Large intestine (tissue), 3 donors: ENCODE measurements around the gene CALML3. TPM values are rescaled to one million over a fixed set of nuclear protein-coding genes. Genes with fewer than 3 reads are reported as not detected.

ENCODE experiments used
- DNase-seq, 2 donors: peaks; one replicate each; pipeline versions ENCODE4 v3.0.0 to v3.0.0-alpha.2; 2013
- H3K27ac ChIP-seq: one replicate; pipeline ENCODE4 v1.5.1; 2013; ENCODE audit warnings: low read length
- H3K27me3 ChIP-seq: 2 replicates; pipeline ENCODE4 v1.6.1; 2013; ENCODE audit warnings: low read length; ENCODE audit not compliant: control insufficient read depth, insufficient read depth
- H3K36me3 ChIP-seq: 2 replicates; pipeline ENCODE4 v1.6.1; 2013; ENCODE audit warnings: low read length; ENCODE audit not compliant: control insufficient read depth, insufficient read depth
- H3K4me1 ChIP-seq: one replicate; pipeline ENCODE4 v1.6.1; 2013; ENCODE audit warnings: low read length; ENCODE audit not compliant: control insufficient read depth, insufficient read depth
- H3K4me3 ChIP-seq: one replicate; pipeline ENCODE4 v1.5.1; 2013; ENCODE audit warnings: low read length
- H3K9me3 ChIP-seq: one replicate; pipeline ENCODE4 v1.6.1; 2013; ENCODE audit warnings: mild to moderate bottlenecking, low read depth, low read length, moderate library complexity; ENCODE audit not compliant: control insufficient read depth
- WGBS: methylation state at CpG from one replicate; pipeline ENCODE4 v1.1.5; 2013; ENCODE audit warnings: low lambda C conversion rate; ENCODE audit not compliant: insufficient coverage; 5-methylcytosine and 5-hydroxymethylcytosine counted together
- polyA plus RNA-seq: library from polyadenylated mRNA; unstranded; fragments of 120-200 nt; gene quantifications from one replicate; pipeline ENCODE4 v1.2.1, GENCODE V29; 2013

The CALML3 gene
- polyA plus RNA-seq, 1 donor, result 0.09 TPM

DNA sequence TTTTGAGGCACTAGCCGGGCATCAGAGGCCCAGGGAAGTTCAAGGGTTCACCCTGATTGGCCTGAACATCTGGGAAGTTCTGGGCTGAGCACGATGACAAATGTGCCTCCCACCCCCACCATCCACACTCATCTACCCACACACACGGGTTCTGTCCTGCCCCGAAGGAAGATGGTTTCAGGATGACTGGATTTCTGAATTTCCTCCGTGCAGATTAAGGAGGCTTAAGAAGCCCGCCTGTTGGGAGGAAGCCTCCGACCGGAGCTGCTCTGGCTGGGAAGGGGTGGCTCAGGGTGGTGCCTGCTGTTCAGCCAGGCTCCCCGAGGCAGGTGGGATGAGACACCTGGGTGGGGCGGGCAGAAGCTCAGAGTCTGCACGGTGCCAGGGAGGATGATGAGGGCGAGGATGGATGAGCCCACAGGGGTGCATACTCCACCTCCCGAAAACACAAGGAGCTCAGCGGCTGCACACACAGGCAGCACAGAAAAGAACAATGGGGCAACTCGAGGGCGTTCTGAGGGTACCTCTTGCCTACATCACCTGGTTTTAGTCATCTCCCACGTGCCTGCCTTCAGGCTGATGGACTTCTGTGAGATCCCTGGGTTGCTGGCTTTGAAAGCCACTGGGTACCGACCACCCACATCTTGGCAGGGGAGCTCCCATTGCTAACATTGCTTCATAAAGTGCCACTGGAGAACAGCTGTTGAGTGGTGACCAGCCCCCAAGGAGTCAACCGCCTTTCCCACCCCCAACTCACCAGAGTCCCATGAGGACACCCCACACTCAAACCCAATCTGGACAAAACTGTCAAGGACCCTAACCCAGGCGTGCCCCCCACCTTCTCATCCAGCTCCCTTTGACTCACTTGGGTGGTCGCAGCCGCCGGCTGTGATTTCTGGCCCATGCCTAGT is 41.2 kb downstream of the CALML3 start:
- H3K27me3 ChIP-seq, result no peaks in the 10 kb centered on the region
- peaks cover 21% of the 10 kb centered on the region for H3K4me1 ChIP-seq
- no peak for DNase-seq
- H3K9me3 ChIP-seq, result peaks cover 5% of the 10 kb centered on the region
- no peak overlapping the region for H3K27ac ChIP-seq
- no CpG with 5 or more reads among the region's 23 CpGs for WGBS
- H3K4me3 ChIP-seq, result no peak overlapping the region
- no peaks in the 10 kb centered on the region for H3K36me3 ChIP-seq

DNA sequence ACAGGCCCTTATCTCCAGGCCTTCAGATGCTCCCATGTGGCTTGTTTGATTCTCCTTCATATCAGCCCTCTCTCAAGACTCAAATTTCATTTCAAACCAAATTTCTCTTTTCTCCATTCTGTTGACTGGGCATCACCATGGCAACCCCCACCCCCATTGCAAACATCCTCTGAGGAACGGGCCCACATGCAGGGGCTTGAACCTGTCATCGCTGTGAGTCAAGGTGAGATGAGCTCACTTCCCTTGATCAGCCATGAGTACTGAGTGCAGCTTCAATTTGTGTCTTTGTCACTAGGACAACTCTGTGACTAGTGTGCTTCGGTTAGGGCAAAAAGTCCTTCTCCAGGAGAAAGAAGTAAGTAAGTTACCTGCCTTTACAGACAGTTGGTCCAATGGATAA is 41.9 kb downstream of the CALML3 start:
- DNase-seq, result no peak
- H3K4me3 ChIP-seq, result no peak overlapping the region
- no peaks in the 10 kb centered on the region for H3K27me3 ChIP-seq
- H3K27ac ChIP-seq, result no peak overlapping the region
- H3K9me3 ChIP-seq, result peaks cover 3% of the 10 kb centered on the region
- no peaks in the 10 kb centered on the region for H3K36me3 ChIP-seq
- no CpG with 5 or more reads among the region's 3 CpGs for WGBS
- peaks cover 28% of the 10 kb centered on the region for H3K4me1 ChIP-seq

DNA sequence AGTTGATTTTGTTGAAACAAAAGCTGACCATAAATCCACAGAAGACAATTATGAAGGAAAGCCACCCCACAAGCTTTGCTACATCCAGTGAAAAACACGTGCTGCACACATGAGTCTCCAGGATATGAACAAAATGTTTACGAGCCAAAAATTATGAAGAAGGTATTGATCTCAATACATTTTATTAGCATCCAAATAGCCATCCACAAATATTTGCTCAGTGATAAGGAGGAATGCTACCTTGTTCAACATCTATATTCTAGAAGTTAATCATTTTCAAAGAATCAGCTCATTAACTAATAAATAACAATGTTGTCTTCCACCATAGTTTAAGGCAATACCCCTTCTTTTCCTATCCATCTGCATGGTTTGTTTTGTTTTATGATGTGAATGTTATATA is 42.7 kb downstream of the CALML3 start:
- Histone ChIP-seq H3K27me3 (no peaks in the 10 kb centered on the region), H3K36me3 (no peaks in the 10 kb centered on the region), H3K4me3 (no peak overlapping the region), H3K9me3 (peaks cover 5% of the 10 kb centered on the region), H3K27ac (peak overlapping the region; percentile 3), H3K4me1 (peaks cover 37% of the 10 kb centered on the region)
- WGBS, result no CpG with 5 or more reads among the region's 2 CpGs
- DNase-seq, result no peak

DNA sequence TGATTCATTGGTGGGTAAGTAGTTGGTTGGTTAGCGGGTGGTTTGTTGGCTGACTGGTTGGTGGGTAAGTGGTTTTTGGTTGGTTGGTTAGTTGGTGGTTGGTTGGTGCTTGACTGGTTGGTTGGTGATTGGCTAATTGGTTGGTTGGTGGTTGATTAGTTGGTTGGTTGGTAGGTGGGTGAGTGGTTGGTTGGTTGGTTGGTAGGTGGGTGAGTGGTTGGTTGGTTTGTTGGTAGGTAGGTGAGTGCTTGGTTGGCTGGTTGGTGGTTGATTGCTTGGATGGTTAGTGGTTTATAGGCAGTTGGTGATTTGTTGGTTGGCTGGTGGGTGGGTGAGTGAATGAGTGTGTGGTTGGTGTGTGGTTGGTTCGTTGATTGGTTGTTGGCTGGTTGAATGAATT is 44.2 kb downstream of the CALML3 start:
- H3K27ac ChIP-seq, result no peak overlapping the region
- peaks cover 5% of the 10 kb centered on the region for H3K9me3 ChIP-seq
- H3K27me3 ChIP-seq, result no peaks in the 10 kb centered on the region
- no peak overlapping the region for H3K4me3 ChIP-seq
- no peaks in the 10 kb centered on the region for H3K36me3 ChIP-seq
- peaks cover 38% of the 10 kb centered on the region for H3K4me1 ChIP-seq
- no peak for DNase-seq
- no CpG with 5 or more reads among the region's 2 CpGs for WGBS

DNA sequence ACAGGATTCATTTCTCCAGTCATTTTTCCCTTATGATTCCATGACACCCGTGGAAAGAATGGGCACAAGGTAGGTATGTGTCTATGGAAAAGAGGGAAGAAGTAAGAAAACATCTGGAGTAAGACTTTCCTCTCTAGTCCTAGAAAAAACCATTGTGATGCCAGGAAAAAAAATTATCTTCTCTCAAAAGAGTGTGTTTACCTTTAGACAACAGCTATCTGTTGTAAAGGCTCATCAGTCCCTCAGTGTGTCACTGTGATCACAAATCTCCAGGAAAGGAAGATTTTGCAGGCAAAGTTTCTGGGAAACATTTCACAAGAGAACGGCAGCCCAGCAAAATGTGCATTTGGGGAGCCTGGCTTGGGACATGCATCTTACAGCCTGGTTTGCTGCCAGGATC is 44.8 kb downstream of the CALML3 start:
- Histone ChIP-seq H3K36me3 (no peaks in the 10 kb centered on the region), H3K27ac (no peak overlapping the region), H3K9me3 (peaks cover 5% of the 10 kb centered on the region), H3K4me1 (peaks cover 38% of the 10 kb centered on the region), H3K27me3 (no peaks in the 10 kb centered on the region), H3K4me3 (no peak overlapping the region)
- 100% methylated on average over 1 of the region's 2 CpGs for WGBS
- no peak for DNase-seq

DNA sequence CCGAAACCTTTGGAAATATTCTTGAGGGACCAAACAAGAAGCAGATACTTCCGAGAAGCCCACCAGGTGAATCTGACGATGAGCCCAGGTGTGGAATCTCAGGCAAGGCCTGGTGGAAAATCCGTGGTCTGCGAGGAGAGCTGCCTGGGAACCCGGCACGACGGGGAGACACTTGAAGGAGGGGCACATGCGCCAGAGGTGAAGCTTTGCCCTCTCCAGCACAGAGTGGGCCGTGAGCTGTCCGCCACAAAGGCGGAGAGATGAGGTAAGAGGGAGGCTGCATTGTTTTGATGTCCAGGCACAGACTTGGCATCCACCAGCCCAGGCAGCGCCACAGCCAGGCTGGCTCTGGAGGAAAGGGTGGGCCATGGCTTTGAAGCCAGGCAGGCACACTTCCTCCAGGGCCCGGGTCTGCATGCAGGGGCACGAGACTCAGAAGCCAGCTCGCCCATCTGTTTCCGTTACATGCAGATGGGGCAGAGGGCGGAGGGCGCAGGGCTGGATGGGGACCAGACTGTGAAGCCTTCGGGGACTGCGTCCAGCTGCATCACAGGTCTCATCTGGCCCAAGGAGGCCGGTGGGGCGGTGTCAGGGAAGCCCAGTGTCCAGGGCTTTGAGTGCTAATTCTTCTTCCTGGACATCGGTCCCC is 45.4 kb downstream of the CALML3 start:
- no CpG with 5 or more reads among the region's 24 CpGs for WGBS

DNA sequence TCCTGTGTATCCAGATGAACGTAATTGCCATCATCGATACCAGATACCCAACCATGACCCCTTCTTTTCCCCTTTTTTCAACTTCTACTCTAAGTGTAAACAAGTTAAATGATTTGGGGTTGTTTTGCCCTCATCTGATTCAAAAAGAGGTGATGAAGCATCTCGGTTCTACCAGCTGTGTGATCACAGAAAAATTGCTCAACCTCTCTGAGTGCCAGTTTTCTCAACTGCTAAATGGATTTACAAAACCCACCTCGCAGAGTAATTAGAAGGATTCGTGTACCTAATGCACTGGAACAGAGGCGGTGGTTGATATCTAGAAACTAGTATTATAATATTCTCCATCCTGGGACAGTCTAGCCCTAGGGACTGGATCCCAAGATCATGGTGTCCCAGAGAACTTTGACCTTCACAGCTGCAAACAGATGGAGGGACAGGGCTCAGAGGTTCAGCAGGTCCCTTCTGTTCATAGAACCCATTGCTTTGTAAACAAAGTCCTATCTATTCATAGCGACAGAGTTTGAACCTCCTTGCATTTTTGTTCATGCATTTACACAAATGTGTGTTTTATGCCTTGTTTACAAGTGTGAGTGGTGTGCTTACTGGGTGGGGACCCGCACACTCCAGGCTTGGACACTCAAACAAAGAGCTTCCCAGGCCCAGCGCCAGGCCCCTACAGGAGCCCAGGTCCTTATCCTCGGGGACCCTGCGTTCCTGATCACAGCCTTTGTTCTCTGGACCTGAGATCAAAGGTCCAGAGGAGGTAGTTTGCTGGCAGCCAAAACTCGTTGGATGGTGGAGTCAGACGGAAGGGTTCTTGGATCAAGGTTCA is 46.4 kb downstream of the CALML3 start:
- Histone ChIP-seq H3K27ac (peak overlapping the region; percentile 39), H3K4me1 (peaks cover 48% of the 10 kb centered on the region), H3K36me3 (no peaks in the 10 kb centered on the region), H3K9me3 (peaks cover 5% of the 10 kb centered on the region), H3K27me3 (no peaks in the 10 kb centered on the region), H3K4me3 (no peak overlapping the region)
- WGBS, result 100% methylated on average over 2 of the region's 13 CpGs
- DNase-seq, result peak; percentile 59 to 83

More for the DNA sequence above, 45.4 kb downstream of the CALML3 start:
- Histone ChIP-seq H3K4me1 (peaks cover 40% of the 10 kb centered on the region), H3K4me3 (no peak overlapping the region), H3K27me3 (no peaks in the 10 kb centered on the region), H3K9me3 (peaks cover 5% of the 10 kb centered on the region), H3K36me3 (no peaks in the 10 kb centered on the region), H3K27ac (no peak overlapping the region)
- no peak for DNase-seq

DNA sequence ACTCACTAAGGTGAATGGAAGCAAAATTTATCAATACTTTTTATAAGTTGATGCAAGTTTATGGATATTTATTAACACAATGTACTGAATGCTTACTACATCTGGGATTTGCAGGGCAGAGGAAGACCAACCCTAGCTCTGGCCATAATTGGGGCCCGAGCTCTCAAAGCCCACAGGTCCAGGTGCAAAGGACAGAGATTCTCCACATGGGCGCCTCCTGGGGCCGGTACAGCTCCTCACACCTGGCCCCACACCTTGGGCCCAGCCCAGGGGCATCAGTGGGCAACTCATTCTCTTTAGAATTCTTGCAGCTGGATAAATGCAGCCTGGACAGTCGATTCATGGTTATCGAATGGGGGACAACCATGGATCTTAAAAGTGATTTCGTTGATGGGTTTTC is 47.1 kb downstream of the CALML3 start:
- Histone ChIP-seq H3K4me1 (peaks cover 55% of the 10 kb centered on the region), H3K9me3 (peaks cover 5% of the 10 kb centered on the region), H3K27ac (peak overlapping the region; percentile 39), H3K27me3 (no peaks in the 10 kb centered on the region), H3K36me3 (no peaks in the 10 kb centered on the region), H3K4me3 (no peak overlapping the region)
- no CpG with 5 or more reads among the region's 6 CpGs for WGBS
- no peak for DNase-seq

DNA sequence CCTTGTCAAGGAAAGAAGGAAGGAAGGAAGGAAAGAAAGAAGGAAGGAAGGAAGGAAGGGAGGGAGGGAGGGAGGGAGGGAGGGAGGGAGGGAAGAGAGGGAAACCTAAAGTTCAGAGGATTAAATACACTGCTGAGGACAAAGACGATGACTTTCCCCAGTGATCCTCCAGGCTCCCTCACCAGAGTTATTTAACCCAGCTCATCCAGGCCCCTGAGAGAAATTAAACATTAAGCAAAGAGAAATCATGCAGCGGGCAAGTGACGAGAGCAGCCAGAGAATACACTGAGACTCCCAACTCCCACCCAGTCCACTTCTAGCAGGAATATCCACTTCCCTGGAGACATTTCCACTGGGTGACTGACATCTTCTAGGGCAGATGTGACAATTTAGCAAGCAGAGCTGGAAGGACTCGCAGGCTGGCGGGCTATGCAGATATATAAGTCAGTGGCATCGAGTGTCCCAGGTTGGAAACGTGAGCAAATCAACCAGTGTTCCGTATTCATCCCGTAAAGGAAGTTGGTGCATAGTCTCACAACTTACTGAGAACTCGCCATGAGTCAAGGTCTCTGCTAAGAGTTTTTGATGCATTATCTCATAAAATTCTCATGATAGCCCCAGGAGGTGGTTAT is 48.7 kb downstream of the CALML3 start:
- Histone ChIP-seq H3K9me3 (peaks cover 8% of the 10 kb centered on the region), H3K4me1 (peaks cover 49% of the 10 kb centered on the region), H3K36me3 (no peaks in the 10 kb centered on the region), H3K27me3 (no peaks in the 10 kb centered on the region), H3K4me3 (no peak overlapping the region), H3K27ac (peak overlapping the region; percentile 83)
- WGBS, result no CpG with 5 or more reads among the region's 10 CpGs
- DNase-seq, result no peak
